Right cardiac atrium (tissue), 5 donors: ENCODE results near the gene TEAD1. TPM values are rescaled to one million over a fixed set of nuclear protein-coding genes. Genes with fewer than 3 reads are reported as not detected.

Experiments used
- ATAC-seq, 2 donors: fragments of 200-7000 bp; cut with Tn5 transposase; one replicate each; pipeline versions ENCODE4 v1.8.0 to v1.9.1; 2020; ENCODE audit warnings: moderate library complexity in 2 of 2, mild to moderate bottlenecking in 1 of 2
- DNase-seq, 3 donors: peaks; one replicate each; pipeline ENCODE4 v3.0.0-alpha.2; 2020
- H3K27ac ChIP-seq: one replicate; pipeline ENCODE4 v1.5.1; 2013; ENCODE audit warnings: mild to moderate bottlenecking, low read length, control low read depth, moderate library complexity
- H3K27me3 ChIP-seq: one replicate; pipeline ENCODE4 v1.6.1; 2013; ENCODE audit not compliant: control insufficient read depth, insufficient read depth
- H3K4me1 ChIP-seq: one replicate; pipeline ENCODE4 v1.6.1; 2013; ENCODE audit warnings: low read length; ENCODE audit not compliant: control insufficient read depth, insufficient read depth
- H3K4me3 ChIP-seq: one replicate; pipeline ENCODE4 v1.5.1; 2013; ENCODE audit warnings: low read length, control low read depth
- H3K9me3 ChIP-seq: one replicate; pipeline ENCODE4 v1.6.1; 2013; ENCODE audit warnings: low read length; ENCODE audit not compliant: control insufficient read depth
- WGBS: extraction: QIAGEN DNeasy Blood & Tissue Kit; methylation state at CpG from one replicate; pipeline ENCODE4 v1.1.7; 2013; 5-methylcytosine and 5-hydroxymethylcytosine counted together
- intact Hi-C, 4 donors: fragments of 100-400 bp; cut with DNase I; formaldehyde crosslinking; loops; one replicate each; pipeline versions ENCODE4 v1.11.0 to v1.14.0; 2022 to 2023
- polyA plus RNA-seq: library from polyadenylated mRNA; stranded (reverse); fragments of 200-250 nt; gene quantifications from one replicate; pipeline ENCODE4 v1.2.3, GENCODE V29; 2013
- total RNA-seq, 4 donors: library from RNA; stranded (reverse); fragmentation: NEBNext Ultra II Directional; extraction: Animal tissue kit (Norgen Biotek cat#: 25700); gene quantifications; one replicate each; pipeline ENCODE4 v1.2.1, GENCODE V29; 2021
- donor health status: healthy with polysubstance abuse.
- donor health status: DM: no; HTN: yes; CAD: no.
- donor health status: DM: no; HTN: no; CAD: no.
- donor health status: DM: no; HTN: yes; CAD: no; lungs with severe emphysema.
- donor health status: DM: yes; HTN: yes; CAD: no.

TEAD1 gene
- total and polyA plus RNA-seq, 5 donors, result 19.7 to 105 (median 96.5) TPM

DNA sequence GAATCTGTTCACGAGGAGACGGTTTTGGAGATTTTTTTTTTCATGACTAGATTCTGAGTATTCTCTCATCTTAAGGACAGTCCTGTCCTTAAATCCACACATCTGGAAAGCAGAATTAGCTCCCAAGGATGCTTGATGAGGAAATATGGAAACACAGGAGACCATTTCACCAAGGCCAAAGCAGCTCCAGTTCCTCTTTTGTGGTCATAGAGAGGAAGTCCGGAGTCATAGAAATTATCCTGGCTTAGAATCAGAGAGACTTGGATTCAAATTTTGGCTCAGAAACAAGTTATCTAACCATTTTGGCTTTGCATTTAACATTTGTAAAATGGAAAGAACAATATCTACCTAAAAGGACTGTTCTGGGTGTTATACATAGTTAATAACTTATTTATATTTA is 7.3 kb upstream of the TEAD1 start:
- intact Hi-C loops, result no loop called here
- WGBS, result 79% methylated on average over 3 of the region's 3 CpGs
- Histone ChIP-seq H3K9me3 (no peaks in the 10 kb centered on the region), H3K4me3 (no peak overlapping the region), H3K4me1 (no peaks in the 10 kb centered on the region), H3K27me3 (no peaks in the 10 kb centered on the region), H3K27ac (no peak overlapping the region)
- no peak for DNase-seq
- no peak for ATAC-seq

DNA sequence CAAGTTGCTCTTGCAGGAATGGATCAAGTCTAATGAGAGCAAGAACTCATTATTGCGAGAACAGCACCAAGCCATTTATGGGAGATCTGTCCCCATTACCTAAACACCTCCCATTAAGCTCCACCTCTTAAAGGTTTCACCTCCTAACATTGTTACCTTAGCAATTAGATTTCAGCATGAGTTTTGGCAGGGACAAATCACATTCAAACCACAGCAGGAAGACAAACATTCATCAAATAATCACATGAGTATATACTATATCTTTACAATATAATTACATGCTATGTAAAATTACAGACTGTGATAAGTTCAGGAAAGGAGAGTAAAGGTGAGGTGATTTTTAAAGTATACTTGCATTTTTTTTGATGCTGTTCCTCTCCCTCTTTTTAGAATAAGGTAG is 6.6 kb upstream of the TEAD1 start:
- ATAC-seq (no peak), DNase-seq (no peak)
- Histone ChIP-seq H3K27ac (no peak overlapping the region), H3K4me3 (no peak overlapping the region), H3K4me1 (no peaks in the 10 kb centered on the region), H3K27me3 (no peaks in the 10 kb centered on the region), H3K9me3 (no peaks in the 10 kb centered on the region)
- intact Hi-C loops, result no loop called here
- 96% methylated on average over 1 of the region's 1 CpG for WGBS

DNA sequence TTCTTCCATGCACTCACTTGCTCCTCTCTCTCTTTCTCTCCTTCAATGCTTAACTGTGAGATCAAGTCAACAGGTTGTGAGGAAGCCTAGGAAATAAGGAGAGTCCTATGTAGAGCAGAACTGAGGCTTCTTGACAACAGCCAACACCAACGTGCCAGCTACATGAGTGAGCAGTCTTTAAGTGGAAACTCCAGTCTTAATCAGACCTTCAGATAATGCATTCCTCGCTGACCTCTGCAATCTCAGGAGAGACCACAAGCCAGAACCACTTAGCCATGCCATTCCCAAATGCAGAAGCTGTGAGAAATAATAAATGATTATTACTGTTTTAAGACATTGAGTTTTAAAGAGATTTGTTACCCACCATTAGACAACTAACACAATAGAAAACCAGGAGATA is 6.1 kb upstream of the TEAD1 start:
- Histone ChIP-seq H3K27me3 (no peaks in the 10 kb centered on the region), H3K4me1 (no peaks in the 10 kb centered on the region), H3K27ac (no peak overlapping the region), H3K4me3 (no peak overlapping the region), H3K9me3 (no peaks in the 10 kb centered on the region)
- intact Hi-C loops, result no loop called here
- 68% methylated on average over 2 of the region's 2 CpGs for WGBS
- no peak for DNase-seq
- ATAC-seq, result no peak

DNA sequence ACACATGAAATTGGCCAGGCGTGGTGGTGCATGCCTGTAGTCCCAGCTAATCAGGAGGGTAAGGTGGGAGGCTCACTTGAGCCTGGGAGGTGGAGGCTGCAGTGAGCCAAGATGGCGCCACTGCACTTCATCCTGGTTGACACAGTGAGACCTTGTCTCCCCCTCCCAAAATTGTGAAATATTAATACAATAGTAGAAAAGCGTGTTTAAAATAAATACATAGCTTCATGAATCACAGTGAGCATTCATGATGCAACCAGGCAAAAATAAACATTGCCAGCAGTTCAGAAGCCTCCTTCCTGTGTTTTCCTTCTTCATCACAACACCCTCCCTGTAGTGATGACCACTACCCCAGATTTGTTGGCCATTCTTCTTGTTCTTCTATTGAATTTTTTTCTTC is 4.3 kb upstream of the TEAD1 start:
- WGBS, result 97% methylated on average over 3 of the region's 3 CpGs
- no peaks in the 10 kb centered on the region for H3K9me3 ChIP-seq
- intact Hi-C loops, result loop anchor here in 2 of 4 donors (10.0 kb wide), 1 partner anchor 225 kb away; no protein-coding TSS in a partner anchor
- no peaks in the 10 kb centered on the region for H3K27me3 ChIP-seq
- ATAC-seq (no peak), DNase-seq (no peak)
- H3K4me3 ChIP-seq, result no peak overlapping the region
- no peaks in the 10 kb centered on the region for H3K4me1 ChIP-seq
- no peak overlapping the region for H3K27ac ChIP-seq

DNA sequence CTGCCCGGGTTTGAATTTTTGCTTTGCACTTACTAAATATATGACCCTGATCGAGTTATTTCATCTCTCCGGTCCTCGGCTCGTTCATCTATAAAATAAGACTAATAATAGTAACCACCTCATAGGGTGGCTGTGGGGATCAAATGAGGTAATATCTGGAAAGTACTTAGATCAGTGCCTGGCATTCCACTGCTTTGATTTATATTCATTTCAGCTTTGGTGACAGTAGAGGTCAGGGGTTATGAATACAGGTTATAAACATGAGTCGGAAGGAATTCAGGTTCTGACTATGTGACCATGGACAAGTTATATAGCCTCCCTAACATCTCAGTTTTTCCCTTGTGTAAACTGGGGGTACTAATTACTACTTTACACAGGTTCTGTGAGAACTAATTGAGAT is 2.9 kb upstream of the TEAD1 start:
- Histone ChIP-seq H3K27ac (no peak overlapping the region), H3K4me3 (no peak overlapping the region), H3K4me1 (no peaks in the 10 kb centered on the region), H3K9me3 (no peaks in the 10 kb centered on the region), H3K27me3 (no peaks in the 10 kb centered on the region)
- WGBS, result 84% methylated on average over 6 of the region's 6 CpGs
- ATAC-seq (no peak), DNase-seq (no peak)
- intact Hi-C loops, result loop anchor here in 2 of 4 donors (10.0 kb wide), 1 partner anchor 223 kb away; no protein-coding TSS in a partner anchor

DNA sequence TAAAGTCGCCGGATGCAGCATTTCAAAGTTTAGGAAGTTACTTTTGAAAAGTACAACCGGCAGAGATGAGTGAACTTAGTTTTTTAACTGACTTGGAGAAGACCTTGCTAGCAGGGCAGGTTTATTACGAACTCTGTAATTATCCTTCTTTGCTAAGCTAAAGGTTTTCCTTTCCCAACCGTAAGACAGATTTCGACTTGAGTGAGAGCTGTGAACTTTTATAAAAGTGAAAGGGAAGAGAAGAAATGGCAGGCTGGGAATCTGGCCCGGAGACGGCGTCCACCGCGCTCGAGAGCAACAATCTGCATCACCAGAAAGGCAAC is 659 bp upstream of the TEAD1 start:
- 3% methylated on average over 12 of the region's 12 CpGs for whole genome bisulfite sequencing
- Histone ChIP-seq H3K4me1 (no peaks in the 10 kb centered on the region), H3K4me3 (peak overlapping the region; percentile 56), H3K27ac (peak overlapping the region; percentile 71), H3K9me3 (no peaks in the 10 kb centered on the region), H3K27me3 (no peaks in the 10 kb centered on the region)
- ATAC-seq (no peak), DNase-seq (no peak)
- intact Hi-C loops, result loop anchor here in 2 of 4 donors (10.0 kb wide), 1 partner anchor 221 kb away; no protein-coding TSS in a partner anchor

DNA sequence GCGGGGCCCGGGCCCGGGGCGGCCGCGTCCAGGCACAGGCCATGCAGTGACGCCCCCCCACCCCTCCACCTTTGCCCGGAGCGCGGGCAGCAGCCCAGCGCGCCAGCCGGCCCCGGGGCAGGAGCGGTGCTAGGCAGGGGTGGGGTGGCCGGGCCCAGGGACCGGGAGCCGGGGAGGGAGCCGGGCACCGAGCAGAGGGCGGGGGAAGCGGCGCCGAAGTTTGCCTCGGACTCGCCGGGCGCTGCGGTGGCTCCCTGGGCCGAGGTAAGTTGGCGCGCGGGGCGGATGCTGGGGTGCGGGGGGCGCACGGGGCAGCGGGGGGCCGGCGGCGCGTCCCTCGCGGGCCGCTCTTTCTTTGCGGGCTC is 332 bp downstream of the TEAD1 start:
- intact Hi-C loops, result loop anchor here in 2 of 4 donors (10.0 kb wide), 1 partner anchor 220 kb away; no protein-coding TSS in a partner anchor
- Histone ChIP-seq H3K27ac (peak overlapping the region; percentile 91), H3K9me3 (no peaks in the 10 kb centered on the region), H3K4me3 (peak overlapping the region; percentile 92), H3K27me3 (no peaks in the 10 kb centered on the region), H3K4me1 (no peaks in the 10 kb centered on the region)
- under 1% methylated on average over 46 of the region's 46 CpGs for WGBS
- no peak for DNase-seq
- peak; percentile 38 to 46 for ATAC-seq

DNA sequence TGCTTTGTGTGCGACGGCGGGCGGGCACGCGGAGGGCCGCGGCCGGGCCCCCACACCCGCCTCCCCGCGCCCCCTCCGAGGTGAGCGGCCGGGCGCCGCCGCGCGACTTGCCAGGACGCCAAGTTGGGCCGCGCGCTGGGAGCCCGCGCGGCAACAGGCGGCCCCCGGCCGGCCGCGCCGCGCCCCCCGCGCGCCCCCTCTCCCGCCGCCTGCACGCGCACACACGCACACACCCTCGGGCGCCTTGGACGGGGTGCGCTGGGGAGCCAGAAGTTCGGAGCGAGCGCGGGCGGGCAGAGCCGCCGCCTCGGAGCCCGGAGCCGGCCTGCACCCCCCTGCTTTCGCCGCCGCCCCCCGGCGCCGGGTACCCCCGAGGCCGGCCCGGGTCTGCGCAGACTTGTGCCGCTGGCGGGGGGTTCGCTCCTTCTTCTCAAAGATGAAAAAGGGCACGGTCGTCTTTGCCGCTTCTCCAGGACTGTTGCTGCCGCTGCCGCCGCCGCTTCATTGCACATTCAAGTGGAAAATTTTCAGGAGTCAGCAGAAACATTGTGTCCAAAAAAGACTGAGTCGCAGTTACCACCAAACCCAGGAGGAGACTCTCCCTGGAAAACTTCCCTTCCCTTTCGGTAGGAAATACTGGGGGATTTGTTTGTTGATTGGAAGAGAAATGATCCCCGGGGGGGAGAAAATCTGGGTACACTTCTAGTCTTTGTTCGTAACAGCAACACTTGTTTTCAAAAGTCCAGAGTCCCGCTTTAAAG is 895 bp downstream of the TEAD1 start:
- DNase-seq (peak; percentile 51 to 80 (median 77)), ATAC-seq (peak in 1 of 2 donors; percentile 3)
- peak overlapping the region; percentile 93 for H3K27ac ChIP-seq
- H3K9me3 ChIP-seq, result no peaks in the 10 kb centered on the region
- H3K4me1 ChIP-seq, result no peaks in the 10 kb centered on the region
- H3K27me3 ChIP-seq, result no peaks in the 10 kb centered on the region
- peak overlapping the region; percentile 92 for H3K4me3 ChIP-seq
- WGBS, result under 1% methylated on average over 79 of the region's 81 CpGs
- intact Hi-C loops, result loop anchor here (5.0 to 10.0 kb wide), 4 partner anchors 137 to 220 kb away; no protein-coding TSS in a partner anchor

DNA sequence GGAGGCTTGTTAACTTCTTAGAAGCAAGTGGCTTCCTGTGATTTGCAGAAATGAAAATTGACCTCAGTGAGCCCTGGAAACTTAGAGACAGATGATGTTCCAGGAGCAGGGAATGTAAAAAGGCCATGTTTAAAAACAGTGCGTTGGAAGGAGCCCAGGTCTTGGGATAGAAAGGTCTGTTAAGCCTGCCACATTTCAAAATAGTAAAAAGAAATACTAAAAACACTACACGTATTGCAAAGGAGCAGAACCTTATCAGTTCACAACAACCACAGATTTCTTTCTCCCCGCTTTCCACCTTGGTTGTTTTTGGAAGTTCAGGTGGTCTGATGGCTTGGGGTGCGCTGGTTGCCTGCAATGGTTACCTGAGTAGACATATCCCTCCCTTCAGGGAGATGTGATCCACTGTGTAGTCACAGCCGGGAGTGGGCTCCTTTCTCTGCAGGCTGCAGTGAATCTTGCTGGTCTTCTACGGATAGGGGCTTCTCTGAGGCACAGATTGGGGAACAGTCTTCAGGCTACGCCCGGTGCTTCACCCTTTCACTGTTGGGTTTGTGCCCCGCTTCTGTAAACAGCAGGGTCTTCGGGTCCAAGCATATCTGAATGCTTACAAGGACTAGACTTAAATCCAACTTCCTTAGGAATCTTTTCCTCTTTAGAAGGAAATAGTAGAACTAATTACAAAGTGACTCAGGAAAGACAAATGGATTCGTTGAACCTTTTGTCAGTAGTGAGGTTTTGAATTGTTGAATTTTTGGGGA is 1.9 kb downstream of the TEAD1 start:
- DNase-seq (peak in 1 of 3 donors; percentile 41), ATAC-seq (no peak)
- peak overlapping the region; percentile 28 for H3K27ac ChIP-seq
- peak overlapping the region; percentile 92 for H3K4me3 ChIP-seq
- no peaks in the 10 kb centered on the region for H3K9me3 ChIP-seq
- no peaks in the 10 kb centered on the region for H3K27me3 ChIP-seq
- peaks cover 5% of the 10 kb centered on the region for H3K4me1 ChIP-seq
- 5% methylated on average over 11 of the region's 11 CpGs for WGBS
- intact Hi-C loops, result loop anchor here (5.0 to 10.0 kb wide), 4 partner anchors 136 to 219 kb away; no protein-coding TSS in a partner anchor

DNA sequence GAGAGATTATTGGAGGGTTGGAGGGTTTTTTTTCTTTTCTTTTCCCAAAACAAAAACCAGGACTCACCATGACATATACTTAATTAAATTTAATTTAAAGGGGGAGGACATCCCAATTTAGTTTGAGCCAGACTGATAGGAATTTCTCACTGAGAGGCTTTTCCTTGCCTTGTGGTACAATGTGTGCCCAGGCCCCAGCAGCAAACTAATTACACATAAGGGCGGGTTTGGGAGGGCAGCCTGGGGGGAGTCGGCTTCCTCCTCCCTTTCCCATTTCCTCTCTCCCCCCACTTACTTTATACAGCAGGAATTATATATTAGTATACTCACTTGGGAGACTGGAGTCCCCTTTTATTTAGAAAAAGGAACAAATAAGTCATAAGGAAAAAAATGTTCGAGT is 2.9 kb downstream of the TEAD1 start:
- H3K27me3 ChIP-seq, result no peaks in the 10 kb centered on the region
- no peak overlapping the region for H3K27ac ChIP-seq
- H3K4me3 ChIP-seq, result peak overlapping the region; percentile 40
- intact Hi-C loops, result loop anchor here (5.0 to 10.0 kb wide), 4 partner anchors 135 to 218 kb away; no protein-coding TSS in a partner anchor
- DNase-seq, result peak in 1 of 3 donors; percentile 56
- WGBS, result 18% methylated on average over 3 of the region's 3 CpGs
- H3K9me3 ChIP-seq, result no peaks in the 10 kb centered on the region
- no peak for ATAC-seq
- H3K4me1 ChIP-seq, result peaks cover 12% of the 10 kb centered on the region

DNA sequence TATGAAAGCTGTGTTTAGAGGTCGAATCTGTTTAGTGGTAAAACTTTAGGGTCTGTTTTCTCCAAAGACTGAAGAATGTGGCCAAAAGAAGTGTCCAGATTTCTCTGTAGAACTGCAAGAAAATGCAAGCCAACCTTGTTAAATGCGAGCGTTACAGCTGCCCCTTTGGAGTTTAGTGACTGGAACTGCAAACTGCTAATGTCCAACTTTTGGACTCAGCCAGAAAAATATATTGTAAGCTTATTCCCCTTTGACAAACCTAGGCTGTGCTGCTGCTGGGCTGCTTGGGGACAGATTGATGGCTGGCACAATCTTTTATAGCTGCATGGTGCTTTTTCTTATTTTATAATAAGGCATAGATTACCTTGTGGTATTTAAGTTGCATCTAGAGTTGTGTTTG is 3.9 kb downstream of the TEAD1 start:
- ATAC-seq, result no peak
- H3K9me3 ChIP-seq, result no peaks in the 10 kb centered on the region
- no peak for DNase-seq
- peaks cover 14% of the 10 kb centered on the region for H3K4me1 ChIP-seq
- 55% methylated on average over 3 of the region's 3 CpGs for WGBS
- intact Hi-C loops, result loop anchor here (5.0 to 10.0 kb wide), 4 partner anchors 134 to 217 kb away; no protein-coding TSS in a partner anchor
- no peaks in the 10 kb centered on the region for H3K27me3 ChIP-seq
- H3K27ac ChIP-seq, result no peak overlapping the region
- H3K4me3 ChIP-seq, result peak overlapping the region; percentile 40
